Nephron progenitor cell (in vitro differentiated cells): Measurements from ENCODE around the gene ZBTB20.
A peak's percentile ranks its signal among the peaks of the same experiment; 100 is the strongest.

ENCODE experiments used
- DNase-seq: peaks from one replicate; pipeline ENCODE4 v3.0.0; 2021
- H3K27ac Mint-ChIP-seq: 2 replicates; pipeline ENCODE4 v1.8.0; 2021; ENCODE audit warnings: mild to moderate bottlenecking, moderate library complexity, mixed read lengths
- H3K27me3 Mint-ChIP-seq: 2 replicates; pipeline ENCODE4 v1.8.0; 2021; ENCODE audit warnings: mild to moderate bottlenecking, low read depth, mixed read lengths; ENCODE audit not compliant: poor library complexity
- H3K36me3 Mint-ChIP-seq: 2 replicates; pipeline ENCODE4 v1.8.0; 2021; ENCODE audit warnings: low read depth, mixed read lengths
- H3K4me1 Mint-ChIP-seq: 2 replicates; pipeline ENCODE4 v1.8.0; 2021; ENCODE audit warnings: mixed read lengths
- H3K4me3 Mint-ChIP-seq: 2 replicates; pipeline ENCODE4 v1.8.0; 2021; ENCODE audit warnings: mild to moderate bottlenecking, moderate library complexity, mixed read lengths
- H3K9me3 Mint-ChIP-seq: 2 replicates; pipeline ENCODE4 v1.8.0; 2021; ENCODE audit warnings: mild to moderate bottlenecking, moderate library complexity, mixed read lengths
- CTCF ChIP-seq: fragments of 200-600 bp; sonication (generic); IDR thresholded peaks from 2 replicates; pipeline ENCODE4 v1.5.0; 2021; ENCODE audit warnings: antibody characterized with exemption

Gene ZBTB20

GRCh38 chr3:115074502-115074901 lies 72.6 kb downstream of the ZBTB20 start:
- H3K27ac Mint-ChIP-seq = no peak overlapping the region
- no peaks in the 10 kb centered on the region for H3K36me3 Mint-ChIP-seq
- no peaks in the 10 kb centered on the region for H3K9me3 Mint-ChIP-seq
- H3K4me1 Mint-ChIP-seq = no peaks in the 10 kb centered on the region
- TF ChIP-seq CTCF = no peak
- no peak for DNase-seq
- H3K4me3 Mint-ChIP-seq = no peak overlapping the region
- H3K27me3 Mint-ChIP-seq = no peaks in the 10 kb centered on the region

GRCh38 chr3:115072265-115073021 lies 74.6 kb downstream of the ZBTB20 start:
- Mint-ChIP-seq H3K27ac (no peak overlapping the region), H3K4me1 (no peaks in the 10 kb centered on the region), H3K4me3 (no peak overlapping the region), H3K9me3 (no peaks in the 10 kb centered on the region), H3K36me3 (no peaks in the 10 kb centered on the region), H3K27me3 (no peaks in the 10 kb centered on the region)
- no peak for DNase-seq
- no peak for TF ChIP-seq CTCF

- H3K27me3 Mint-ChIP-seq = no peaks in the 10 kb centered on the region
- H3K27ac Mint-ChIP-seq = no peak overlapping the region
- no peak for DNase-seq
- no peaks in the 10 kb centered on the region for H3K36me3 Mint-ChIP-seq
- TF ChIP-seq CTCF = no peak
- H3K4me1 Mint-ChIP-seq = no peaks in the 10 kb centered on the region
- no peak overlapping the region for H3K4me3 Mint-ChIP-seq
- H3K9me3 Mint-ChIP-seq = no peaks in the 10 kb centered on the region
These were observed 75.5 kb downstream of the ZBTB20 start for GRCh38 chr3:115071601-115072000.

GRCh38 chr3:115071166-115071565 lies 75.9 kb downstream of the ZBTB20 start:
- Mint-ChIP-seq H3K36me3 (no peaks in the 10 kb centered on the region), H3K4me3 (no peak overlapping the region), H3K27ac (peak overlapping the region; percentile 12), H3K9me3 (no peaks in the 10 kb centered on the region), H3K4me1 (no peaks in the 10 kb centered on the region), H3K27me3 (no peaks in the 10 kb centered on the region)
- TF ChIP-seq CTCF = no peak
- no peak for DNase-seq

- no peaks in the 10 kb centered on the region for H3K4me1 Mint-ChIP-seq
- no peak for TF ChIP-seq CTCF
- no peaks in the 10 kb centered on the region for H3K27me3 Mint-ChIP-seq
- H3K4me3 Mint-ChIP-seq = no peak overlapping the region
- H3K9me3 Mint-ChIP-seq = no peaks in the 10 kb centered on the region
- DNase-seq = no peak
- no peak overlapping the region for H3K27ac Mint-ChIP-seq
- no peaks in the 10 kb centered on the region for H3K36me3 Mint-ChIP-seq
These were observed 78.3 kb downstream of the ZBTB20 start for GRCh38 chr3:115068799-115069198.

- H3K9me3 Mint-ChIP-seq = peaks cover 3% of the 10 kb centered on the region
- no peaks in the 10 kb centered on the region for H3K4me1 Mint-ChIP-seq
- TF ChIP-seq CTCF = no peak
- H3K4me3 Mint-ChIP-seq = no peak overlapping the region
- H3K27ac Mint-ChIP-seq = no peak overlapping the region
- H3K27me3 Mint-ChIP-seq = no peaks in the 10 kb centered on the region
- no peaks in the 10 kb centered on the region for H3K36me3 Mint-ChIP-seq
- DNase-seq = no peak
These were observed 84.6 kb downstream of the ZBTB20 start for GRCh38 chr3:115062412-115062956.
